Thyroid gland (tissue), 4 donors: Measurements from ENCODE around the gene PLIN5.
"Not testable (repeated sequence)": the region's sequence is repeated elsewhere in the genome, so short reads cannot be mapped to it uniquely, and the experiment has no call there.

Experiments used
- CTCF ChIP-seq, 6 experiments: fragments of 200-600 bp in 3 of 6; fragments of 450-650 bp in 3 of 6; sonication (generic) in 3 of 6; IDR thresholded peaks; one replicate each; pipeline ENCODE4 v1.5.1; 2016 to 2019; ENCODE audit warnings: antibody characterized with exemption in 6 of 6, mild to moderate bottlenecking in 2 of 6, inconsistent platforms in 1 of 6, moderate library complexity in 1 of 6
- POLR2A ChIP-seq, 2 donors: fragments of 450-650 bp; IDR thresholded peaks; one replicate each; pipeline ENCODE4 v1.6.1; 2017; ENCODE audit warnings: antibody characterized with exemption in 2 of 2, mild to moderate bottlenecking in 2 of 2, moderate library complexity in 1 of 2

GRCh38 chr19:4562085-4562484 lies 27.1 kb upstream of the PLIN5 start:
- TF ChIP-seq CTCF, POLR2A (IDR thresholded peaks at IDR 0.05): not testable (repeated sequence)
